A549 (cell line): ENCODE measurements around the gene SIK2.

Source experiments
- CTCF ChIP-seq: fragments of >200 bp; sonication (Bioruptor Twin); formaldehyde crosslinking; IDR thresholded peaks from 3 replicates; pipeline ENCODE4 v1.5.1; 2016
- POLR2A ChIP-seq: IDR thresholded peaks from 2 replicates; pipeline ENCODE4 v1.6.1; 2012; ENCODE audit warnings: mild to moderate bottlenecking, low read length
- REST ChIP-seq: fragments of 200-600 bp; sonication (generic); IDR thresholded peaks from 2 replicates; pipeline ENCODE4 v1.6.1; 2016; ENCODE audit warnings: antibody characterized with exemption, mild to moderate bottlenecking, moderate library complexity

- TF ChIP-seq POLR2A = no peak
- no peak for TF ChIP-seq CTCF
- no peak for TF ChIP-seq REST
These were observed 116.2 kb downstream of the SIK2 start for GRCh38 chr11:111718436-111718835.
